ES-I3 (cell line): ENCODE results near the gene COBL.

Experiments used
- H3K36me3 ChIP-seq: 2 replicates; pipeline ENCODE4 v1.6.1; 2013; ENCODE audit warnings: mild to moderate bottlenecking, low read length, control low read depth, moderate library complexity; ENCODE audit not compliant: insufficient read depth
- H3K4me1 ChIP-seq: 2 replicates; pipeline ENCODE4 v1.6.1; 2013; ENCODE audit warnings: mild to moderate bottlenecking, control low read depth, low read length; ENCODE audit not compliant: insufficient read depth
- H3K9ac ChIP-seq: 2 replicates; pipeline ENCODE4 v1.6.1; 2013; ENCODE audit warnings: low read depth, mild to moderate bottlenecking, low read length, moderate library complexity
- H3K9me3 ChIP-seq: 2 replicates; pipeline ENCODE4 v1.6.1; 2013; ENCODE audit warnings: mild to moderate bottlenecking, low read length, moderate library complexity; ENCODE audit not compliant: control insufficient read depth, insufficient read depth

COBL gene

GRCh38 chr7:51043461-51043860, 273.1 kb downstream of the COBL start:
- Histone ChIP-seq H3K9me3 (0 out of 2 replicates have a peak, but pooled peaks cover 3% of the 10 kb centered on the region), H3K36me3 (no peaks in the 10 kb centered on the region), H3K4me1 (no peaks in the 10 kb centered on the region), H3K9ac (no peak overlapping the region)

GRCh38 chr7:51040787-51041186, 275.8 kb downstream of the COBL start:
- no peaks in the 10 kb centered on the region for H3K36me3 ChIP-seq
- H3K4me1 ChIP-seq, result no peaks in the 10 kb centered on the region
- H3K9me3 ChIP-seq, result 0 out of 2 replicates have a peak, but pooled peaks cover 3% of the 10 kb centered on the region

GRCh38 chr7:51038573-51038972, 278.0 kb downstream of the COBL start:
- no peak overlapping the region for H3K9ac ChIP-seq
- H3K36me3 ChIP-seq, result no peaks in the 10 kb centered on the region
- H3K4me1 ChIP-seq, result peaks cover 10% of the 10 kb centered on the region; the same call in 1 of the 2 replicates
- no peaks in the 10 kb centered on the region for H3K9me3 ChIP-seq

More at GRCh38 chr7:51040787-51041186, 275.8 kb downstream of the COBL start:
- H3K9ac ChIP-seq, result no peak overlapping the region

GRCh38 chr7:51035716-51036115, 280.9 kb downstream of the COBL start:
- H3K9ac ChIP-seq, result no peak overlapping the region
- H3K4me1 ChIP-seq, result peaks cover 10% of the 10 kb centered on the region; the same call in 1 of the 2 replicates
- no peaks in the 10 kb centered on the region for H3K36me3 ChIP-seq
- H3K9me3 ChIP-seq, result no peaks in the 10 kb centered on the region

GRCh38 chr7:51034521-51035264, 281.9 kb downstream of the COBL start:
- no peak overlapping the region for H3K9ac ChIP-seq
- H3K36me3 ChIP-seq, result no peaks in the 10 kb centered on the region
- no peaks in the 10 kb centered on the region for H3K9me3 ChIP-seq
- peaks cover 10% of the 10 kb centered on the region; the same call in 1 of the 2 replicates for H3K4me1 ChIP-seq

- no peaks in the 10 kb centered on the region for H3K9me3 ChIP-seq
- no peak overlapping the region for H3K9ac ChIP-seq
Measured at GRCh38 chr7:51033727-51034520, 282.7 kb downstream of the COBL start.

GRCh38 chr7:51031791-51032515, 284.7 kb downstream of the COBL start:
- H3K9me3 ChIP-seq, result no peaks in the 10 kb centered on the region
- H3K9ac ChIP-seq, result no peak overlapping the region
- H3K36me3 ChIP-seq, result 0 out of 2 replicates have a peak, but pooled peaks cover 4% of the 10 kb centered on the region
- H3K4me1 ChIP-seq, result peaks cover 10% of the 10 kb centered on the region; the same call in 1 of the 2 replicates

More at GRCh38 chr7:51033727-51034520, 282.7 kb downstream of the COBL start:
- Histone ChIP-seq H3K36me3 (0 out of 2 replicates have a peak, but pooled peaks cover 4% of the 10 kb centered on the region), H3K4me1 (peaks cover 10% of the 10 kb centered on the region; the same call in 1 of the 2 replicates)

- Histone ChIP-seq H3K4me1 (peaks cover 10% of the 10 kb centered on the region; the same call in 1 of the 2 replicates), H3K9ac (no peak overlapping the region), H3K36me3 (peaks cover 8% of the 10 kb centered on the region), H3K9me3 (no peaks in the 10 kb centered on the region)
Measured at GRCh38 chr7:51031216-51031615, 285.4 kb downstream of the COBL start.

GRCh38 chr7:51029701-51030191, 286.9 kb downstream of the COBL start:
- H3K9me3 ChIP-seq, result no peaks in the 10 kb centered on the region
- no peak overlapping the region for H3K9ac ChIP-seq
- H3K4me1 ChIP-seq, result peaks cover 5% of the 10 kb centered on the region; the same call in 1 of the 2 replicates
- peaks cover 11% of the 10 kb centered on the region for H3K36me3 ChIP-seq

- H3K4me1 ChIP-seq, result 0 out of 2 replicates have a peak, but pooled peaks cover 3% of the 10 kb centered on the region
- H3K9me3 ChIP-seq, result no peaks in the 10 kb centered on the region
- H3K36me3 ChIP-seq, result peaks cover 11% of the 10 kb centered on the region
- H3K9ac ChIP-seq, result no peak overlapping the region
Measured at GRCh38 chr7:51029131-51029530, 287.5 kb downstream of the COBL start.

- Histone ChIP-seq H3K4me1 (no peaks in the 10 kb centered on the region), H3K9ac (no peak overlapping the region)
Measured at GRCh38 chr7:51027935-51028830, 288.4 kb downstream of the COBL start.

GRCh38 chr7:51027106-51027934, 289.3 kb downstream of the COBL start:
- Histone ChIP-seq H3K9me3 (no peaks in the 10 kb centered on the region), H3K9ac (no peak overlapping the region), H3K4me1 (no peaks in the 10 kb centered on the region), H3K36me3 (peaks cover 11% of the 10 kb centered on the region)

More at GRCh38 chr7:51027935-51028830, 288.4 kb downstream of the COBL start:
- Histone ChIP-seq H3K36me3 (peaks cover 11% of the 10 kb centered on the region), H3K9me3 (no peaks in the 10 kb centered on the region)
